GM18867 (cell line): ENCODE data around the gene UNC5C.

ENCODE experiments used
- ATAC-seq: cut with Tn5 transposase; IDR thresholded peaks from one replicate; pipeline ENCODE4 v1.9.1; 2021; ENCODE audit warnings: mild to moderate bottlenecking, moderate library complexity; ENCODE audit not compliant: unreplicated experiment

The UNC5C gene

DNA sequence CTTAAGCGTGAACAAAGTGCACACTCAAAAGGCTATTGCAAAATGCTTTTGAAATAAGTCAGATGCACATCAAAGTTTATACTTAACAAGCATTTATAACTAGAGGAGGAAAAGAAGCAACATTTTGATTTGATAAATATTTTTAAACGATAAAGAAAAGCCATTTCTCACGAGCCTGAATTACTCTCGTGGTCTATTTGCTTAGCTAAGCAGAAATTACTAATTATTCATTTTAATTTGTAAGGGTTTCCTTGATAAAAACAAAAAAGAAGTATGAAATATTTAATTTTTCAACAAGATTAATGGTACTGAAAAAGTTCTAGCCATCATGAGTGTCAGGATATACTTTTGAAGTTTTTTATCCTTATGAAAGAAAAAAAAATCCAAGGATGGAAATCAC, 78.2 kb downstream of the UNC5C start:
- no peak for ATAC-seq

DNA sequence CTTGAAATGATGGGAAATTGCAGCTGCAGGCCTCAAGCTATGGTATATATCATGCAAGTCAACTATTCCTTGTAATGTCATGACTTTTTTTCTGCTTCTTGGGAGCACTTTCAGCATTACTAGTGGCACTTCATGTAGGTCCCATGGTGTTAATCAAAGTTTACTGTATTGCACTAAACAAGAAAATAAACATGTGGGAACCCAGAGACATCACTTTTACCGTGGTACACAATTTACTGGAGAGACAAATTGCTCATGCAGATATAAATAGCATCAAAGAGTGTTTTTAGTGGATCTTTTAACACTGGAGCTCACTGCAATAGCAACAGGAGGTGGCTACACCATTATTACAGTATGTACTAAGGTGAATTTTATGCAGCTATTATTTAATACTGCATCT, 79.2 kb downstream of the UNC5C start:
- ATAC-seq: no peak

GRCh38 chr4:95466791-95467190, 82.0 kb downstream of the UNC5C start:
- ATAC-seq: no peak

GRCh38 chr4:95465010-95465409, 83.8 kb downstream of the UNC5C start:
- no peak for ATAC-seq

- no peak for ATAC-seq
Observed at GRCh38 chr4:95462921-95463320, 85.9 kb downstream of the UNC5C start.

GRCh38 chr4:95457353-95457752, 91.4 kb downstream of the UNC5C start:
- no peak for ATAC-seq

DNA sequence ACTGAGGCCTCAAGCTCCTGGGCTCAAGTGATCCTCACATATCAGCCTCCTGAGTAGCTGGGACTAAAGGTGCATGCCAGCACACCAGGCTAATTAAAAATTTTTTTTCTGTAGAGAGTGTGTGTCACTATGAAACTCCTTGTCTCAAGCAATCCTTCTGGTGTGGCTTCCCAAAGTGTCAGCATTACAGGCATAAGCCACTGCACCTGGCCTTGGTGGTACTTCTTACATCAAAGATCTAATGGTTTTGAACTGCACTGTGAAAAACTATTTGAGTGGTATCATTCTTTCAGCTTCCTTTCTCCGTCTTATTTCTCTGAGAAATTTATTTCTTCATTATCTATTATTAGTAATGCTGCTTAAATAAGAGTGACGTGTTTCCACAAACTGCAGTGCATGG, 98.5 kb downstream of the UNC5C start:
- no peak for ATAC-seq

- ATAC-seq: no peak
Observed at GRCh38 chr4:95446173-95446572, 102.6 kb downstream of the UNC5C start.

DNA sequence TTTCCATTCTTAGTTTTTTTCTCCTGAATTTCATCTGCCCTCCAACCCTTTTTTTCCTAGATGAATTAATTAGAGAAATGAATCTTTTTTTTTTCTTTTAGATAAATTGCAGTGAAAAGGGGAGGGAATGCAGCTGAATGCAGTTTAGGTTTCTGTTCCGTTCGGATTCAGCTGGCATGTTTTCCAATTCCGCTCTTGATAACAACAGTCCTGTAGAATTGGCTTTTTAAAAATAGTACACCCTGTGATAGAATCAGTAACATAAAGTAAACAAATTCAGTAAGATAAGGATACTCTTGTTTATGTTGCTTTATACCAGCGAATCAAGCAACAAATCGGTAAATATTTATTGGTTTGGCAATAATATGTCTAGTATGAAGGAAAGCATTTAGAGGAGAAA, 103.5 kb downstream of the UNC5C start:
- no peak for ATAC-seq

DNA sequence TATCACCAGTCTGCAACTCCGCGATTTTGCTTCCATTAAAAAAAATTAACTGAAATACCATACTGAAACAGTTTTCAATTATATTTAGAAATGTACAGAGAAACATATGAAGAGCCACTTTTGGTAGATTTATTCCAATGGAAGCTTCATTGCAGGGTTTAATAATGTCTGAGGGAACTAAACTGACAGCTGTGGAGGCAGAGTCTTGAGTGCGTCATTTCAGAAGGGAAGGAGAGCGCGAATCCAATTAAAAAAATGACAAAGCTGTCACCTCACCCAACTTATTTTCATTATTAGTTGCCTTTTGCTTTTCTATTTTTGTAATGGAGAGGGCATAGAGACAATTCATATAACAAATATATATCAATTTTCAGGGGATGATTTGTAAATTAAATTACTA, 104.0 kb downstream of the UNC5C start:
- no peak for ATAC-seq

DNA sequence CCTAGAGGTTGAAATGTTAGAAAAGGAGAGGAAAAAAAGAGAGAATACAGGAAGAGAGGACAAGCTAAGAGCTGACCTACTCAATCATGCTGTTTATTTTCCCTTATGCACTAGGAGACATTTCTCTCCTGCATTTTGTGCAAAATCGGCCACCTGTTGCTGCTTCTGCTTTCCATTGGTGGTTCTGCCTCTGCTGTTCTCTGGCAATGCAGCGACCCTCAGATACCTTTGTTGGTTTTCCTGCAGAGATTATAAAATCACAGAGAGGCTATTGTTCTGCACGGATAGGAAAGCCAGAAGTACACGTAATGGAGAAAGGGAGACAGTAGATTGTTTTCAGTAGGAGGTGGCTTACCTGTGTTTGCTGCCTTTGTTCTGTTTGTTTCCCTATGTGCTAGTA, 108.9 kb downstream of the UNC5C start:
- ATAC-seq: no peak

DNA sequence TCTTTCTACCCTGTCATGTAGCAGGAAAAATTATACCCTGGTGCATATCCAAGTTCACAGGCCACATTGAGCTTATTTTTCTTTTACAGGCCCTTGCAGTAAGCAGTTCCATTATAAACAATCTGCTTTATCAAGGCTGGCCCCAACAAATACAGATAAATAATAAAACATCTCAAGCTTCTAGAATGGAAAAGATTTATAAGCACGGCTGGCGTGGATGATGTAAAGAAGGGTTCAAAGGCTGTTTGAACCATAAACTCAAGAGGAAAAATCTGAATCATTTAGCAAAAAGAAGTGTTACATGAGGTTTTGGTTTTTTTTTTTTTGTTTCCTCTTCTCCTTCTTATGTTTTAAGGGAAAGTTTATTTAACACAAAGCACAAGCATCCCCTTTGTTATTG, 109.7 kb downstream of the UNC5C start:
- no peak for ATAC-seq

- ATAC-seq: no peak
Observed at GRCh38 chr4:95432466-95432865, 116.3 kb downstream of the UNC5C start.

- no peak for ATAC-seq
Observed at GRCh38 chr4:95431678-95432077, 117.1 kb downstream of the UNC5C start.

GRCh38 chr4:95429416-95429815, 119.4 kb downstream of the UNC5C start:
- ATAC-seq: no peak

DNA sequence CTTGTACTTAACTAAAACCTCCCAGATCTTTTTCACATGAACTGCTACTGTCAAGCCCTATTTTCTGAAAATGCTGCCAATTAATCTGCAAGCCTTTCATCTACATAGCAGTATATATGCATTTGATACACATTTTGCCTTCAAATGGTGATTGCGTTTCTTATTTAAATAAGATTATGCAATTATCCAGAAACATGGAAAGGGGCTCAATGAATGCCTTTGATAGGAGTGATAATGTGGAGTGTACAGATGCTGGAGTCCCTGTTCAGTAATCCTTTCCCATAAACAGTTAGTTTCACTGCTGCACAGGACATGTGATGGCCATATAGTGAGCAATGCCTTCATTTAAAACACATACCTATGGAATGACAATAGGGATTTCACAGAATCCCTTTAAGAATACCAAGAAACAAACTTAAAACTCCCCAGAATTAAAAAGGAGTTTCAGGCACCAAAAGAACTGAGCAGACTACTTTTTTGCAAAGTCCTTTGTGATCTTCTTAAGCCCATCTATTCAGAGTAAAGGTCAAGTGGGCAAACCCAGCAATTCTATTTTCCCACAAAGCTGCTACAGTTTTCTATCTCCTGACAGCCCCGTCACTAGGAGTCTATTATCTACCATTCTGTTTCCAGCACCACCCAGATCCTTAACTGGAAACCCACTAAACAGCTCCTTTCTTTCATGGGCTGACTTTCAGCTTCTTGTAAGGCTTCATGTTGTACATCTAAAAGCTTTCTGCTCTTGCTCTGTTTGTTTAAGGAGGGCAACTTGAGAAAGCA, 120.3 kb downstream of the UNC5C start:
- ATAC-seq: no peak

DNA sequence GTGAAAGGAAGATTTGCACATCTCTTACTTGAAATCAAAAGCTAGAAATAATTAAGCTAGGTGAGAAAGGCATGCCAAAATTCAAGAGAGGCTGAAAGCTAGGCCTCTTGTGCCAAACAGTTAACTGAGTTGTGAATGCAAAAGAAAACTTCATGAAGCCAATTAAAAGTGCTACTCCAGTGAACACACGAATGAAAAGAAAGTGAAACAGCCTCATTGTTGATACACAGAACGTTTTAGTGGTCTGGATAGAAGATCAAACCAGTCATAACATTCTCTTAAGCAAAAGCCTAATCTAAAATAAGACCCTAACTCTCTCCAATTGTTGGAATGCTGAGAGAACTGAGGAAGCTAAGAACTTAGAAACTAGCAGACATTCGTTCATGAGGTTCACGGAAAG, 122.3 kb downstream of the UNC5C start:
- ATAC-seq: no peak

DNA sequence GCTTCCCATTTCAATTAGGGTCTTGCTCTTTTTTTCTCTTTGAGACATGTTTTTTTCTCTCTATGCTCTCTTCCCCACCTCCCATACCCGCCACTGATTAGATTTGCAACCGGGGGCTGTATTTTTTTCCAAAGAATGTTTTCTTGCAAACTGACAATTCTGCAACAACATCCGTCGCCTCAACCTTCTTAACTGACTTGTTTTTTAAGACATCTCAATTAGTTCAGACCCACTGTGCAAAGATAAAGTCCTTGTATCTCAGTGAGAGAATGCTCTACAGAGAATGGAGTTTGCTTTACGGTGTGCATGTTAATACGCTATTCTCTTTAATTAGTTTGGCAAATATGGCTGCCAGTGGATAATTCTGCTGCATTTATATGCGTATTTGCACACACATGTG, 126.3 kb downstream of the UNC5C start:
- ATAC-seq: no peak

DNA sequence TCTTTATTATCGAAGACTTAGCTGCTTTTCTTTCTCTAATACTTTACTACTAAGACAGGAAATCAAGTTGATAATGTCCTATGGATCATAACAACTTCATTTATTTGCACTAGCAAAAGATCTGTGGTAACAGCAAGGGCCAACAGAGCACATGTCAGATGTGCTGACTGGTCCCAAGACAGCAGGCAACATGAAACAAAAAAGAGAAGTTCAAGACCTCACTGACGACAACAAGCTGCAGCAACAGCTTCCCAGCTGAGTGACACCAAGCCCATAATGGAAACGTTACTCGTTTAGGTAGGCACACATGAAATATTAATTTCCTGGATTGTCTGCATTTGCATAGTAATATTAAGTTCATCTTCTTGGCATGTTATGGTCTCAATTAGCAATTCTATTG, 126.9 kb downstream of the UNC5C start:
- no peak for ATAC-seq

DNA sequence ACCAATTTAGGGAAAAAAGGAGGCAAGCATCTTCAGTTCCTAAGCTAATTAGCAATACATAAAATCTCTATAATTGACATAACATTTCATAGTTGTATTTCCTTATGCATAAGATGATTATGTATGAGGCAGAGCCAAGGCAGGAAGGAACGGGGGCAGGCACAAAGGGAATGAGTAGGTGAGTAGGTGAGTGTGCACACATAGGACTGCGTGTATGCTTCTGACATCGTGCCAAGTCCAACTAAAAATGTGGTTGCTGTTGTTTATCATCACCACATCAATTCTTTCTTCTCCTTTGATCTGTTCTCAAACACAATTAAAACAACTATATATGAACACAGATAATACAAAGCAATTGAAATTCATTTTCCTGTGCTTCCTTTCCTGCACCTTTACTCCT, 131.2 kb downstream of the UNC5C start:
- no peak for ATAC-seq

DNA sequence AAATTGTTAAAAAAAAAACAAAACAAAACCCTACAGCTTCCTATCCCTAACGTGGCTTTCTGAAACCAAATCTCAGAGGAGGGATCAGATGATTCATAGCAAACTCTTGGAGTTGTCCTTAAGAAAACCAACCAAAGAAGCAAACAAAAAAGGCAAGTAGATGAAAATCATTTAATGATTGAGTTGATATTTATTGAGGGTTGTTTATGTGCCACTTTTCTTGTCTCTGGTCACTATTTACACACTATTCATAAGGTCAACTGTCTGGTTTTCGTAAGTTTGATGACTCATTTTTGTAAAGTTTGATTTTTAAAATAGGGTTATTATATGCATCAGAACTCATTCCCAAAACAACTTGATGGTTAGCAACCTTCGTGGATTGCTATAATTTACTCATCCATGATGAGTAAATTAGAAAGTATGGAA, 133.4 kb downstream of the UNC5C start:
- no peak for ATAC-seq

DNA sequence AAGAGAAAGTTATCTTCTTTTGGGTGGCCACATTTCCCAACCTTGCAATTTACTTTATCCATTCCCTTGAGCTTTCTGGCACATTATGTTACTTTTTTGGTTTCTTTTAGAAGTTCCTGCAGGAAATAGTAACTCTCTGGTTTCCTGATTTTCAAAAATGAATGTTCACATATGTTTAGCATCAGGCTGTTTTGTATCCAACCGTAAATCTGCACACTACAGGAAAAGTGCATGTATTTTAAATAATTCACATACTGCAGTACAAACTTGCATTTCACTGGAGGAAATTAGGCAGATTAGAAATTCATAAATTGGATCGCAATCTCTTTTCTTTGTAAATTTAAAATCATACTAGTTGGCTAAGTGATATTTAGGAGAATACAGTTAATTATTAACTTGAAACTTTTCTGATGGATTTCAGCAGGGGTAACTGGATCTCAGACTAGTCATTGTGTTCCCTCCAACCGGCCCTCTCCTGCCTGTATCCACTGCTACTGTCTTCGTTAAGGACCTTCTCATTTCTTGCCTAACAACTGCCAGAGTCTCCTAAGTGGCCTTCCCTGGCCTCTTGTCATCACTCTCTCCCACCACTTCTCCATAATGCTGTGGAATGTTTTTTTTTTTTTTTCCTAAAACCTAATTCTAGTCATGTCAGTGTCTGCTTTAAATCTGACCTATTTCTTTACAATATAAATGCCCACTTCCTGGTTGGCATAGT, 137.2 kb downstream of the UNC5C start:
- no peak for ATAC-seq
